Fibroblast of pulmonary artery (primary cell): ENCODE results near the gene ADAD1.

ENCODE experiments used
- DNase-seq: peaks from one replicate; pipeline ENCODE4 v3.0.0-alpha.2; 2010; ENCODE audit warnings: low read depth
- H3K4me3 ChIP-seq: replicated peaks from 2 replicates; pipeline ENCODE4 v1.5.1; 2011; ENCODE audit warnings: low read depth, mild to moderate bottlenecking, control low read depth, low read length, moderate library complexity
- CTCF ChIP-seq: IDR thresholded peaks from 2 replicates; pipeline ENCODE4 v1.5.1; 2011; ENCODE audit warnings: mild to moderate bottlenecking, control low read depth, low read length, inconsistent platforms; ENCODE audit errors: missing control alignments

Gene ADAD1

GRCh38 chr4:122450847-122451246 lies 72.0 kb downstream of the ADAD1 start:
- DNase-seq, result peak; percentile 31
- no peak overlapping the region for H3K4me3 ChIP-seq
- peak; percentile 37 for TF ChIP-seq CTCF

- DNase-seq, result no peak
- TF ChIP-seq CTCF, result no peak
- no peak overlapping the region for H3K4me3 ChIP-seq
Measured at GRCh38 chr4:122453384-122453995, 74.7 kb downstream of the ADAD1 start.

GRCh38 chr4:122456231-122457116 lies 77.7 kb downstream of the ADAD1 start, which contains the start of gene IL2:
IL2 (minus strand) TSS chr4:122456725; CDS start chr4:122456440, 285 bp downstream.
- no peak within 1 kb of the TSS for H3K4me3 ChIP-seq
- no peak for TF ChIP-seq CTCF
- no peak for DNase-seq

- DNase-seq, result no peak
- peak overlapping the region; percentile 3 for H3K4me3 ChIP-seq
- TF ChIP-seq CTCF, result no peak
Measured at GRCh38 chr4:122458625-122459024, 79.8 kb downstream of the ADAD1 start.

- TF ChIP-seq CTCF, result no peak
- H3K4me3 ChIP-seq, result no peak overlapping the region
- no peak for DNase-seq
Measured at GRCh38 chr4:122469457-122469856, 90.6 kb downstream of the ADAD1 start.

GRCh38 chr4:122475233-122475632 lies 96.4 kb downstream of the ADAD1 start:
- H3K4me3 ChIP-seq, result no peak overlapping the region
- no peak for TF ChIP-seq CTCF

More at GRCh38 chr4:122475233-122475632, 96.4 kb downstream of the ADAD1 start:
- no peak for DNase-seq
